Activated CD4-positive, alpha-beta T cell treated with anti-CD3 and anti-CD28 coated beads, Interleukin-2, amount 50 U/mL, for 48 hours (primary cell): ENCODE measurements around the gene RARG.
"Not testable (repeated sequence)": the region's sequence is repeated elsewhere in the genome, so short reads cannot be mapped to it uniquely, and the experiment has no call there.

ENCODE experiments used
- DNase-seq, 2 experiments: peaks; one replicate each; pipeline ENCODE4 v3.0.0-alpha.2; 2020

RARG gene

DNA sequence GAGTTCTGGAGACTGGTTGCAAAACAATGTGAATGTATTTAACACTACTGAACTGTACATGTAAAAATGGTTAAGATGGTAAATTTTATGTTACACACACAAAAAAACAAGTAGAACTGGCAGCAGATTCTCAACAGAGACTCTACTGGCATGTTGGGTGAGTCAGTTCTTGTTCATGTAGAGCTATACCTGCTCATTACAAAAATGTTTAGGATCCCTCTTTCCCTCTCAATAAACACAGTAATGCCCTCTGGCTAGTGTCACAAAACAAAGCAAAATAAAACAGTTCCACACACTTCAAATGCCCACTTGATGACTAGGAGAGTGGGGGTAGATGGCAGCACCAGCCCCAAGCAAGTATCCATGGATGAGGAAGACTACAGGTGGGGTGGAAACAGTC is 65.2 kb downstream of the RARG start:
- no peak for DNase-seq

DNA sequence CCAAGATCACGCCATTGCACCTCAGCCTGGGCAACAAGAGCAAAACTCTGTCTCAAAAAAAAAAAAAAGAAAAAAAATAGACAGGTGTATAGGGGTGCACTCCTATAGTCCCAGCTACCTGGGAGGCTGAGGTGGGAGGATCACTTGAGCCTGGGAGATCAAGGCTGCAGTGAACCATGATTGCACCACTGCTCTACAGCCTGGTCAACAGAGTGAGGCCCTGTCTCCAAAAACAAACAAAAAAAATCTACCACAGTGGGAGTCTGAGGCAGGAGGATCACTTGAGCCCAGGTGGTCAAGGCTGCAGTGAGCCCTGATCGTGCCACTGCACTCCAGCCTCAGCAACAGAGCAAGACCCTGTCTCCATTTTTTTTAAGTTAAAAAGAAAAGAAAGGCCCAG is 69.0 kb downstream of the RARG start:
- not testable (repeated sequence) for DNase-seq

DNA sequence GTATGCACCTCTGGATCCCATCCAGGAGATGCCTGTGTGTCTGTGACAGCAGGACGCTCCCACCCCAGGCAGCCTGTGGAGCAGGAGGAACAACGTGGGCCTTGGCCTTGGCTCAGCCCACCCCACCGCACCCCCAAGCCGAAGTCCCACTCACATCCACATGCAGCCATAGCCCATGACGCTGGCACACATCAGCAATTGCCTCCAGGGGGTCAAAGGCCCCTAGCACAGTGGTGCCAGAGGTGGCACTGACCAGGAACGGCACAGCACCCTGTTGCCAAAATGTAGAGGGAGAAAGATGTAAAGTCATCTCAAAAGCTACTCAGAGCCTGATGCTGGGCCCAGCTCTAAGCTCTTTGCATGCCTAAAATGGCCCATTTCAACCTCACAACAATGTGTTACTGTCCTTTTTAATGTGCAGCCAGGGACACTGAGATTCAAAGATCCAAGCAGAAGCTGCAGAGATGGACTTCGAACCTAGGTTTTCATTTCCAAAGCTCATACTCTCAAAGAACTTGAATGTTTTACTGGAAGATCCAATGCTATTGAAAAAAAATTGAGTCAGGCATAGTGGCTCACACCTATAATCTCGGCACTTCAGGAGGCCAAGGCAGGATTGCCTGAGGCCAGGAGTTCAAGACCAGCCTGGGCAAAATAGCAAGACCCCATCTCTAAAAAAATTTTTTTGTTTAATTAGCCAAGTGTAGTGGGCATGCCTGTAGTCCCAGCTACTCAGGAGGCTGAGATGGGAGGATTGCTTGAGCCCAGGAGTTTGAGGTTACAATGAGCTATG is 70.7 kb downstream of the RARG start:
- no peak for DNase-seq

DNA sequence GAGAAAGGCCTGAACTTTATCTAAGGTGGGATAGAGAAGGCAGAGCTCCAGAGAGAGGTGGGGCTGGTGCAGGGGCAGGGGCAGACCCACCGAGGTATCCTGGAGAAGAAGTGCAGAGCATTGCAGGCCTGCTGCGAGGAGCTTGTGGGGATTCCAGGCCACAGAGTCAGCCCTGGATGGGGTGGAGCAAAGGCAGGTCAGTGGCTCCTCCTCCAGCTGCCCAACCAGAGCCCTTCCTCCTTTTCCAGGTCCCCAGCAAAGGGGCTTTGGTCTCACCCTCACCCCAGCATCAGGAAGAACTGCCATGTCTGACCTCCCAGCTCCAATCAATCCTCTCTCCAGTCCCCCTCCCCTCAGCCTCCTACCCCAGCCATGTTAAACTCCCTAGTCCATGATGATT is 71.3 kb downstream of the RARG start:
- no peak for DNase-seq
